ENCODE data around the gene CST7.

Gene CST7, protein sequence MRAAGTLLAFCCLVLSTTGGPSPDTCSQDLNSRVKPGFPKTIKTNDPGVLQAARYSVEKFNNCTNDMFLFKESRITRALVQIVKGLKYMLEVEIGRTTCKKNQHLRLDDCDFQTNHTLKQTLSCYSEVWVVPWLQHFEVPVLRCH

DNA sequence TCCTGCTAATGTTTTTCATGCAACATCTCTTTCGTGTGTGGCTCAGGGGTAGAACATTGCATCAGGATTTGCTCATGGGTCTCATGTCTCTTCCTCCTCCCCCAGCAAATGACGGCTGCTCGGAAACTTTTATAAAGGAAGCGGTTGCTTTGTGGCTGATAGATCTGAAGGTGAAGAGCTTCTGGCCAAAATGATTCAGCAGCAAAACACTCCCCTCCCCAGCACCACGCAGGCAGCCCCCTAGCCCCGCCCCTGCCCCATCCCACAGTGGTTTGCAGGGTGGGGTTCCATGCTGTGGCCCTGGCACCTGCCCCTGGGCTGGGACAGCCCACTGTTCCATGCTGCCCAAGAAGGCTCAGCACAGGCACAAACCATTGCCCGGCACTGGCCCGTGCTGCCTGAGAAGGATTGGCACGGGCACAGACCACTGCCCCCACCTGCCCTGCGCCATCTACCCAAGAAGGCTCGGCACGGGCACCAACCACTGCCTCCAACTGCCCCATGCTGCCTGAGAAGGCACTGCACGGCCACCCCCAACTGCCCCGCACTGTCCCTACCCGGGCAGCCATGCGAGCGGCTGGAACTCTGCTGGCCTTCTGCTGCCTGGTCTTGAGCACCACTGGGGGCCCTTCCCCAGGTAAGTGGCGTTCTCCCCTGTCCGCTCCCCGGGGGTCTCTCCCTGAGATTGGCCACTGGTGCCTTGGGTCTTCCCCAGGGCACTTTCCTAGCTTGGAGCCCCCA is at the start of gene CST7:
CST7 (plus strand) TSS at position 331 of the 741 bp plus-strand sequence; CDS start at position 568, 237 bp downstream.
- TF ChIP-seq, protein P1, sequence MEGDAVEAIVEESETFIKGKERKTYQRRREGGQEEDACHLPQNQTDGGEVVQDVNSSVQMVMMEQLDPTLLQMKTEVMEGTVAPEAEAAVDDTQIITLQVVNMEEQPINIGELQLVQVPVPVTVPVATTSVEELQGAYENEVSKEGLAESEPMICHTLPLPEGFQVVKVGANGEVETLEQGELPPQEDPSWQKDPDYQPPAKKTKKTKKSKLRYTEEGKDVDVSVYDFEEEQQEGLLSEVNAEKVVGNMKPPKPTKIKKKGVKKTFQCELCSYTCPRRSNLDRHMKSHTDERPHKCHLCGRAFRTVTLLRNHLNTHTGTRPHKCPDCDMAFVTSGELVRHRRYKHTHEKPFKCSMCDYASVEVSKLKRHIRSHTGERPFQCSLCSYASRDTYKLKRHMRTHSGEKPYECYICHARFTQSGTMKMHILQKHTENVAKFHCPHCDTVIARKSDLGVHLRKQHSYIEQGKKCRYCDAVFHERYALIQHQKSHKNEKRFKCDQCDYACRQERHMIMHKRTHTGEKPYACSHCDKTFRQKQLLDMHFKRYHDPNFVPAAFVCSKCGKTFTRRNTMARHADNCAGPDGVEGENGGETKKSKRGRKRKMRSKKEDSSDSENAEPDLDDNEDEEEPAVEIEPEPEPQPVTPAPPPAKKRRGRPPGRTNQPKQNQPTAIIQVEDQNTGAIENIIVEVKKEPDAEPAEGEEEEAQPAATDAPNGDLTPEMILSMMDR (IDR thresholded peaks at IDR 0.05; ENCODE audit: poor library complexity, severe bottlenecking): no peak
- H3K36me3 ChIP-seq (ENCODE audit: low read depth): no peaks in the 10 kb centered on the region
- H3K27me3 ChIP-seq (ENCODE audit: insufficient read depth, poor library complexity, severe bottlenecking): no peaks in the 10 kb centered on the region
- no peaks in the 10 kb centered on the region for H3K9me3 ChIP-seq (ENCODE audit: severe bottlenecking)
- no peak within 1 kb of the TSS for H3K27ac ChIP-seq (ENCODE audit: poor library complexity, severe bottlenecking)
- no peak within 1 kb of the TSS for H3K4me3 ChIP-seq (ENCODE audit: severe bottlenecking)
- no peaks in the 10 kb centered on the region for H3K4me1 ChIP-seq (ENCODE audit: insufficient read depth, poor library complexity, severe bottlenecking)
- DNase-seq (ENCODE audit: low spot score) (peak; percentile 57), ATAC-seq (ENCODE audit: low read depth) (peak; percentile 21; the same call in 2 of the 3 replicates)

DNA sequence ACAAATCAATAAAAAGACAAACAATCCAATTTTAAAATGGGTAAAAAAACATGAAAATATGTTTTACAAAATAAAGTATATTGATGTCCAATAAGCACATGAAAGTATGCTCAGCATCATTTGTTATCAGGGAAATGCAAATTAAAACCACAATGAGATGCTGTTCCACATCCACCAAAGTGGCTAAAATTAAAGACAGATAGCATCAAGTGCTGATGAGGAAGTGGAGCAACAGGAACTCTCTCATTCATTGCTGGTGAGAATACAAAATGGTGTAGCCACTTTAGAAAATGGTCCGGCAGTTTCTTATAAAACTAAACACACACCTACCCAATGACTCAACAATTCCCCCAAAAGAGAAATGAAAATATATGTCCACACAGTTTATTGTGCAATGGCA is 42.3 kb upstream of the CST7 start:
- no peaks in the 10 kb centered on the region for H3K4me1 ChIP-seq (ENCODE audit: insufficient read depth, poor library complexity, severe bottlenecking)
- ATAC-seq (ENCODE audit: low read depth): no peak
- TF ChIP-seq, protein P1 (IDR thresholded peaks at IDR 0.05; ENCODE audit: poor library complexity, severe bottlenecking): no peak

DNA sequence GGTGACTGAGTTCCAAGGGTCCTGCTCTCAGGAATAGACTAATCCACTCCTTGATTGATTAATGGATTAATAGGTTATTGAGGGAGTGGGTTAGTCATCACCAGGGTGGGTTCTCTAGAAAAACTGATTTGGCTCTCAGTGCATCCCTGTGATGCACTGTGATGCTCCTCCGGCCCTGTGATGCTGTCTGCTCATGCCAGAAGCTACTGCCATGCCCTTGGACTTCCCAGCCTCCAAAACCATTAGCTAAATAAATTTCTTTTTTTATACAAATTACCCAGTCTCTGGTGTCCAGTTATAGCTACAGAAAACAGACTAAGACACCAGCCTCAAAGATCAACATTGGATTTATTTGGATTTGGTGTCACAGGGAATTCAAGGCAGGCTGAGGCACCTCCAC is 40.4 kb upstream of the CST7 start:
- H3K9me3 ChIP-seq (ENCODE audit: severe bottlenecking): no peaks in the 10 kb centered on the region
- H3K4me1 ChIP-seq (ENCODE audit: insufficient read depth, poor library complexity, severe bottlenecking): no peaks in the 10 kb centered on the region
- no peak overlapping the region for H3K27ac ChIP-seq (ENCODE audit: poor library complexity, severe bottlenecking)
- no peaks in the 10 kb centered on the region for H3K36me3 ChIP-seq (ENCODE audit: low read depth)
- no peak overlapping the region for H3K4me3 ChIP-seq (ENCODE audit: severe bottlenecking)
- H3K27me3 ChIP-seq (ENCODE audit: insufficient read depth, poor library complexity, severe bottlenecking): no peaks in the 10 kb centered on the region
- DNase-seq (ENCODE audit: low spot score) (no peak), ATAC-seq (ENCODE audit: low read depth) (no peak)
- TF ChIP-seq, protein P1 (IDR thresholded peaks at IDR 0.05; ENCODE audit: poor library complexity, severe bottlenecking): no peak

More for the DNA sequence above, 42.3 kb upstream of the CST7 start:
- Histone ChIP-seq H3K36me3 (ENCODE audit: low read depth) (no peaks in the 10 kb centered on the region), H3K9me3 (ENCODE audit: severe bottlenecking) (no peaks in the 10 kb centered on the region), H3K27ac (ENCODE audit: poor library complexity, severe bottlenecking) (no peak overlapping the region), H3K27me3 (ENCODE audit: insufficient read depth, poor library complexity, severe bottlenecking) (no peaks in the 10 kb centered on the region), H3K4me3 (ENCODE audit: severe bottlenecking) (no peak overlapping the region)
- no peak for DNase-seq (ENCODE audit: low spot score)

DNA sequence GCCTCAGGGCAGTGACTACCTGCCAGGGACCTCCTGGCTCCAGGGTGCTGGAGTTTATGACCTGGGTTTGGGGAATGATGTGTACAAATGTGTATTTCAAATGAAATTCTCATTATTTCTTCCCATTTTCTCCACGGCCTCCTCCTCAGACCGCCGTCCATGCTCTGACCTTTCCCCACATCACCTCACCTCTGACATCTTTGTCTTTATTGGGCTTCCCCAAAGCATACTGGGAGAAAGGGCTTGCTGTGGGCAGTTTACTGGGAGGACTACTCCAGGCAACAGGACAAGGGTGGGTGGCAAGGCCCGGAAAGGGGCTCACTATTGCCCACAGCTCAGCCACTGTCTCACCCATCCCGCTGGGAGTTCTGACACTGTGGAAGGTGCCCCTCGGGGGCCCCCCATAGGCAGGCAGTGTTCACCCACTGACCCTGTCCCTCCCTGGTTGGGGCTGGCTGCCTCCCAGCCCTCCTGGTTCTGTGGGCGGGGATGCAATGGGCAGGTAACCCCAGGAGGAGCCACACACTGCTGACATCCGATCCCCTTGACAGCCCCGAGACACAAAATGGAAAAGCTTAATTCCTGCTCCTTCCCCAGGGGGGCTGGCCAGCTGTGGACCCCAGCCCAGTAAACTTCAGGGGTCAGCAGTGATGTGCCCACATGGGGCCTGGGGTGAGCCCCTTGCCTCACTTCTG is 39.8 kb upstream of the CST7 start:
- no peaks in the 10 kb centered on the region for H3K9me3 ChIP-seq (ENCODE audit: severe bottlenecking)
- no peaks in the 10 kb centered on the region for H3K27me3 ChIP-seq (ENCODE audit: insufficient read depth, poor library complexity, severe bottlenecking)
- TF ChIP-seq, protein P1 (IDR thresholded peaks at IDR 0.05; ENCODE audit: poor library complexity, severe bottlenecking): no peak
- no peak for ATAC-seq (ENCODE audit: low read depth)
- H3K4me1 ChIP-seq (ENCODE audit: insufficient read depth, poor library complexity, severe bottlenecking): no peaks in the 10 kb centered on the region
- no peaks in the 10 kb centered on the region for H3K36me3 ChIP-seq (ENCODE audit: low read depth)
- DNase-seq (ENCODE audit: low spot score): no peak
- no peak overlapping the region for H3K27ac ChIP-seq (ENCODE audit: poor library complexity, severe bottlenecking)
- no peak overlapping the region for H3K4me3 ChIP-seq (ENCODE audit: severe bottlenecking)
